Measurements from ENCODE around the gene EFNA2.

Gene EFNA2

DNA sequence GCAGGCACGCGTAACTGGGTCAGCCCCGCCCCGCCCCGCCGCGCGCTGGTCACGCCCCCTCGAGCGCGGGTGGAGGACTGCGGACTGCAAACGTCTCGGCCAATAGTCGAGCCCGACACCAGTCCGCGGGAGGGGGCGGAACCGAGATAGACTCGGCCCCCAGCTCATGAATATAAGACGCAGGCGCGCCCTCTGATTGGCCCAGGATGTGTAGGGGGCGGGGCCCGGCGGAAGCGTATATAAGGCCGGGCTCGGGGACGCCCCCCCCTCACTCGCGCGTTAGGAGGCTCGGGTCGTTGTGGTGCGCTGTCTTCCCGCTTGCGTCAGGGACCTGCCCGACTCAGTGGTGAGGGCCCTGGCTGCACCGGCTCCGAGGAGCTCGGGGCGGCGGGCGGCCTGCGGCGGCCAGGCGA, 16.6 kb upstream of the EFNA2 start, which contains the start of gene CIRBP:
TSS of gene CIRBP (plus strand) at position 268 of the 413 bp plus-strand sequence. CDS start 1,602 bp downstream, outside the sequence.
- peak; percentile 99 for DNase-seq (ENCODE audit: low spot score)
- TF ChIP-seq, protein P1, sequence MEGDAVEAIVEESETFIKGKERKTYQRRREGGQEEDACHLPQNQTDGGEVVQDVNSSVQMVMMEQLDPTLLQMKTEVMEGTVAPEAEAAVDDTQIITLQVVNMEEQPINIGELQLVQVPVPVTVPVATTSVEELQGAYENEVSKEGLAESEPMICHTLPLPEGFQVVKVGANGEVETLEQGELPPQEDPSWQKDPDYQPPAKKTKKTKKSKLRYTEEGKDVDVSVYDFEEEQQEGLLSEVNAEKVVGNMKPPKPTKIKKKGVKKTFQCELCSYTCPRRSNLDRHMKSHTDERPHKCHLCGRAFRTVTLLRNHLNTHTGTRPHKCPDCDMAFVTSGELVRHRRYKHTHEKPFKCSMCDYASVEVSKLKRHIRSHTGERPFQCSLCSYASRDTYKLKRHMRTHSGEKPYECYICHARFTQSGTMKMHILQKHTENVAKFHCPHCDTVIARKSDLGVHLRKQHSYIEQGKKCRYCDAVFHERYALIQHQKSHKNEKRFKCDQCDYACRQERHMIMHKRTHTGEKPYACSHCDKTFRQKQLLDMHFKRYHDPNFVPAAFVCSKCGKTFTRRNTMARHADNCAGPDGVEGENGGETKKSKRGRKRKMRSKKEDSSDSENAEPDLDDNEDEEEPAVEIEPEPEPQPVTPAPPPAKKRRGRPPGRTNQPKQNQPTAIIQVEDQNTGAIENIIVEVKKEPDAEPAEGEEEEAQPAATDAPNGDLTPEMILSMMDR (IDR thresholded peaks at IDR 0.05; ENCODE audit: extremely low read depth, missing control alignments): no peak

DNA sequence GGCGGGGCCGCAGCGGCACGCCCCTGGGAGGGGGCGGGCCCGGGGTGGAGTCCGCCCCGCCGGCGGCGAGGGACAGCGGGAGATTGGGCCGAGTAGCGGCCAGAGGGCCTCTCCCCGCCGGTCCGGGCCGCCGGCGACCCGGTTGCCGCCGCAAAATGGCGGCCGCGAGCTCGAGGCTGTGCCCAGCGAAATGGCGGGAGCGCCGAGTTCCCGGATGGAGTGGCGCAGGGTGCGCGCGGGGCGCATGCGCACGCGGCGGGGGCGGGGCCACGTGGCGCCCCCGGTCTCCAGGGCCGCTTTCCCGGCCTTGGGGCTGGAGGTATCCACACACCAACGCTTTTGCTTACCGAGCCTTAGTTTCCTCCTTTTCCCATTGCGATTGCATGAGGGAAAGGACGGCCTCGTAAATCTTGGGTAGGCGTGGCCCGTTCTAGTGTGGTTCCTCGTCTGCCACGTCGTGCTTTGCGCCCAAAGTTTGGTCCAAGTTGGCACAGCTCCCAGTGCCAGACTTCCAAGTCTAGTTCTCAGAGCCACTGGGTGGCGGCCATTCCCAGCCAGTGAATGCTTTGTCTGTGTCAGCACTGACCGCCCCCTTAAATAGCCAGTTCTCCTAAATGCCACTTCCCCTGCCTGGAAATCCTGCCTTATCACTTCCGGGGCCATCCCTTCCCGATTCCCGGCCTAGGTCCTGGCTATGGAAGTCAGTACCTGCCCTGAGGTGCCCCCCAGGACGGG, 16.0 kb upstream of the EFNA2 start:
- TF ChIP-seq, protein P1 (IDR thresholded peaks at IDR 0.05; ENCODE audit: extremely low read depth, missing control alignments): no peak
- DNase-seq (ENCODE audit: low spot score): peak; percentile 93

DNA sequence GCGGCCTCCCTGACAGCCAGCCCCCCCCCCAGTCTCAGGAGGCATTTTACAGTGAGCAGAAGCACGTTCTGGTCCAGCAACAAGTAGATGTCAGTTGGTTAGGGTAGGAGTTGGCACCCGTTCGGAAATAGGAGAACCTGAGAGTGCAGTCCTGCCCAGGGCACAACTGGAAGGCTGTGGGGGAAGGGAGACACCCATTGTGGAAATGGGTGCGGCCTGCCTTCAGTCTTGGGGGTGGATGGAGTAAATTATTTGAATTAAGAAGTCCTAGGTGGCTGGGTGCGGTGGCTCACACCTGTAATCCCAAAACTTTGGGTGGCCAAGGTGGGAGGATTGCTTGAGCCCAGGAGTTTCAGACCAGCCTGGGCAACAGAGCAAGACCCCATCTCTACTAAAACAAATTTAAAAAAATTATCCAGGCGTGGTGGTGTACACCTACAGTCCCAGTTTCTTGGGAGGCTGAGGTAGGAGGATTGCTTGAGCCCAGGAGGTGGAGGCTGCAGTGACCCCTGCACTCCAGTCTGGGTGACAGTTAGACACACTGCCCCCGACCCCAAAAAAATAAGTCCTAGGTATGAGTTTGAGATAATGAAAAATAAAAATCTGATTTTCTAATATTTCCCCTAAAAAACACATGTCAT, 15.3 kb upstream of the EFNA2 start:
- TF ChIP-seq, protein P1 (IDR thresholded peaks at IDR 0.05; ENCODE audit: extremely low read depth, missing control alignments): no peak
- DNase-seq (ENCODE audit: low spot score): no peak

DNA sequence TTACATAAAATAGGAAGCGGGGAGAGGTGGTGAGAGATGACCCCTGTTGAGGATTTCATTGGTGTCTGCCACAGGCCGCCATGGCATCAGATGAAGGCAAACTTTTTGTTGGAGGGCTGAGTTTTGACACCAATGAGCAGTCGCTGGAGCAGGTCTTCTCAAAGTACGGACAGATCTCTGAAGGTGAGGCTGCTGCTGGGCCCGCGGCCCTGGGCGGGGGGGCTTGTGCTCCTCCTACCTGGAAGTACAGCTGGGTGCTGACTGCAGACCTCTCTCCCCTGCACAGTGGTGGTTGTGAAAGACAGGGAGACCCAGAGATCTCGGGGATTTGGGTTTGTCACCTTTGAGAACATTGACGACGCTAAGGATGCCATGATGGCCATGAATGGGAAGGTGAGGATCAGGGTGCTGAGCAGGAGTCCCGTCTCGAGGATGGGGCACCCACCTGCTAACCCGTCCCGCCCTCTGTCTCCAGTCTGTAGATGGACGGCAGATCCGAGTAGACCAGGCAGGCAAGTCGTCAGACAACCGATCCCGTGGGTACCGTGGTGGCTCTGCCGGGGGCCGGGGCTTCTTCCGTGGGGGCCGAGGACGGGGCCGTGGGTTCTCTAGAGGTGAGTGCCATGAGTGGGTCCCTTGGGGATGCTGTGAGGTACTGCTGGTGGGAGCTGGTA, 14.7 kb upstream of the EFNA2 start:
- DNase-seq (ENCODE audit: low spot score): no peak
- TF ChIP-seq, protein P1 (IDR thresholded peaks at IDR 0.05; ENCODE audit: extremely low read depth, missing control alignments): no peak

DNA sequence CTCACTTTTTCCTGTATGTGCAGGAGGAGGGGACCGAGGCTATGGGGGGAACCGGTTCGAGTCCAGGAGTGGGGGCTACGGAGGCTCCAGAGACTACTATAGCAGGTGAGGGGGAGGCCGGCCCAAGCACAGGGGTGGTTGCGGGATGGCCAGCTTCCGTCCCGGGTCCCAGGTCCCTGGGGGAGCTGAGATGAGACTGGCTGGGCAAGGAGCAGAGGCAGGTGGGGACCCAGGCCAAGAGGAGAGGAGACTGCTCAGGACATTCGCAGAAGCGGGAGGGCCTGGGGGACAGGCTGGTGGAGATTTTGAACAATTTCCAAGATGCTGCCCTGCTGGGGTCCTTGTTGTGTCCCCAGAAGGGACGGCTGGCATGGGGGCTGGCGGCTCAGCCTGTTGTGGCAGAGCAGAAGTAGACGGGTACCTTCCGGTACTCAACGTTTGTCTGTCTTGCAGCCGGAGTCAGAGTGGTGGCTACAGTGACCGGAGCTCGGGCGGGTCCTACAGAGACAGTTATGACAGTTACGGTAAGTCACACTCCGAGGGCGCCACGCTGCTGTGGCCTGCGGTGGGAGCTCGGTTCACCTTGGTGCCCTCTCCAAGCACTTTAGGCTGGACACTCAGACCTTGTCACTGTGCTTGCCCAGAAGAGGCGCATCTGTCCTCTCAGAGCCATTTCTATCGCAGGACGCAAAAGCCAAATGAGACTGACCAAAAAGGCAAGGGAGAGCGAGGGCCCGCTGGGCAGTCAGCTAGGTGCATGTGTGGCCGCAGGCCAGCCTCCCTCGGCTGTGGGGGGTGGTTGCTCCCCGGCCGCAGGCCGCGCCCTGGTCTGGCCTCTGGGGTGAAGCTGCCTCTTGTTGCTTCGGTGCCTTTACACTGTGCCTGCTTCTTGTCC, 13.9 kb upstream of the EFNA2 start:
- TF ChIP-seq, protein P1 (IDR thresholded peaks at IDR 0.05; ENCODE audit: extremely low read depth, missing control alignments): no peak
- no peak for DNase-seq (ENCODE audit: low spot score)

DNA sequence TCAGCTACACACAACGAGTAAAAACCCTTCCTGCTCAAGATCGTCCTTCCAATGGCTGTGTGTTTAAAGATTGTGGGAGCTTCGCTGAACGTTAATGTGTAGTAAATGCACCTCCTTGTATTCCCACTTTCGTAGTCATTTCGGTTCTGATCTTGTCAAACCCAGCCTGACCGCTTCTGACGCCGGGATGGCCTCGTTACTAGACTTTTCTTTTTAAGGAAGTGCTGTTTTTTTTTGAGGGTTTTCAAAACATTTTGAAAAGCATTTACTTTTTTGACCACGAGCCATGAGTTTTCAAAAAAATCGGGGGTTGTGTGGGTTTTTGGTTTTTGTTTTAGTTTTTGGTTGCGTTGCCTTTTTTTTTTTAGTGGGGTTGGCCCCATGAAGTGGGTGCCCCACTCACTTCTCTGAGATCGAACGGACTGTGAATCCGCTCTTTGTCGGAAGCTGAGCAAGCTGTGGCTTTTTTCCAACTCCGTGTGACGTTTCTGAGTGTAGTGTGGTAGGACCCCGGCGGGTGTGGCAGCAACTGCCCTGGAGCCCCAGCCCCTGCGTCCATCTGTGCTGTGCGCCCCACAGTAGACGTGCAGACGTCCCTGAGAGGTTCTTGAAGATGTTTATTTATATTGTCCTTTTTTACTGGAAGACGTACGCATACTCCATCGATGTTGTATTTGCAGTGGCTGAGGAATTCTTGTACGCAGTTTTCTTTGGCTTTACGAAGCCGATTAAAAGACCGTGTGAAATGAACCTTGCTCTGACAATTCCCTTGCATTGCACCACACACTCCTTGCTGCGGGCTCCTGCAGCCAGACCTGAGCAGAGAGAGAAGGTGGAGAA, 13.0 kb upstream of the EFNA2 start:
- TF ChIP-seq, protein P1 (IDR thresholded peaks at IDR 0.05; ENCODE audit: extremely low read depth, missing control alignments): no peak
- no peak for DNase-seq (ENCODE audit: low spot score)
